NB4 (cell line): ENCODE results near the gene CHDH.

Experiments used
- CTCF ChIP-seq: IDR thresholded peaks from one replicate; pipeline ENCODE4 v1.5.1; 2012; ENCODE audit warnings: low read depth, low read length
- MAX ChIP-seq: IDR thresholded peaks from 2 replicates; pipeline ENCODE4 v1.6.1; 2011; ENCODE audit warnings: low read depth, low read length
- MYC ChIP-seq: IDR thresholded peaks from 2 replicates; pipeline ENCODE4 v1.6.1; 2011; ENCODE audit warnings: low read depth, low read length
- POLR2A ChIP-seq: IDR thresholded peaks from 2 replicates; pipeline ENCODE4 v1.6.1; 2011; ENCODE audit warnings: mild to moderate bottlenecking; ENCODE audit not compliant: insufficient read length; ENCODE audit errors: extremely low read depth

- TF ChIP-seq MAX (no peak), CTCF (no peak), POLR2A (no peak), MYC (no peak)
These were observed 79.5 kb downstream of the CHDH start for GRCh38 chr3:53766706-53767105.
